Measurements from ENCODE around the gene ANKRD66.
"Not testable (repeated sequence)": the region's sequence is repeated elsewhere in the genome, so short reads cannot be mapped to it uniquely, and the experiment has no call there.

ANKRD66 gene

DNA sequence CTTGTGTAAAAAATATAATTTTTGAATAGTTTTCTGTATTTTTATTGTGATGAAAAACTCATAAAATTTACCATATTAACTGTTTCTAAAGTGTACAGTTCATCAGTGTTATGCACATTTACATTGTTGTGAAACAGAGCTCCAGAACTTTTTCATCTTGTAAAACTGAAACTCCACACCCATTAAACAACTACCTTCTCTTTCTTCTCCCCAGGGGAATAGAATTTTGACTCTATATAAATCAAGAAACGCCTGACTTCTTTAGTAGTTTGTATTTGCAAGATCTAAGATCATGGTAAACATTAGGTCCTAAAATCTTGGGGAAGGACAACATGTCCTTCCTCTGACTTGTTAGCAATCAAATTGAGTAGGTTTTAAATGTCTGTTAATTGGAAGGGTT is 9.1 kb downstream of the ANKRD66 start:
- no peak for DNase-seq (ENCODE audit: low read depth in 3 of 3)

DNA sequence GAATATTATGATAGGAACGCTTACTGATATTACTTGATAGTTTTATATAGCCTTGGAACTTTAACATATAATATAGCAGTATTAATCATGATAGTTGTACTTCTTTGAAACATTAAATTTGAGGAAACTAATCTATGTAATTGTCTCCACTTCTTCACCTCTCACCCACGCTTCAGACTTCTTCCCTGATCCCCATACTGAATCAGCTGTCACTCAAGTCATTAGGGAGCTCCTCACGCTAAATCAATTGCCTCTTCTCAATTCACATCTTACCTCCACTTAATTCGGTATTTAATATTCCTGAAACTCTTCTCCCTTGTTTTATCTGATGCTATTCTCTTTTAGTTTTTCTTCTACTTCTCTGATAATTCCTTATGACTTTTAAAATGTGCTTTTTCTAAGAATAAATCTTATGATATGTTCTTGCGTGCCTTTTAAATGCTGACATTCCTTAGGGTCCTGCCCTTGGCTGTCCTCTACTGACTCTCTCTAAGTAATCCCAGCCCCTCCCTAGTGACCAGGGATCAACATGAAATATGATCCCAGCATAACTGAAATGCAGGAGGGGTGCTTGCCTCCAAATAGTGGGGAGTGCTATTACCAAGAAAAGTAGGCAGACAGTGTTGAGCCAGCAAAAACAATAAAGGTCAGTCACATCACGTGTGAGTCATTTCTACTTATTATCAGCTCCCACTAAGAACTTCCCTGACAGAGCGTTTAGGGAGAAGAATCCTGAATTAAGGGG is 9.9 kb downstream of the ANKRD66 start:
- DNase-seq (ENCODE audit: low read depth in 3 of 3): no peak

DNA sequence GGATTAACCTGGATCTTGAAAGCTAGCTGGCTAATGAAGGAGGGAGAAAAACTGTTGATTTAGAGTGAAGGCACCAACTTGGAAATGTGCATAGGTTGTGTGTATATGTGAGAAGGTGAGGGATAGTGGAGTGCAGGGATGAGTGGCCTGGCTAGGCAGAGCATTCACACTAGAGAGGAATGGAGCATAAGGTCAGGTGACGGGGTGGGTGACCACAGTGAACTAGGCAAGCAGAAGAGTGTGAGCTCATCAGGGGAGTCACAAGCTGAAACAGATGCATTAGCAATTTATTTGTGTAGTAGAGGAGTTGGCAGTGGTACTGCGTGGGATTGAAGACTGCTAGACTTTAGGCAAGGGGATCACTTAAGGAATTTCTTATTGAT is 10.5 kb downstream of the ANKRD66 start:
- DNase-seq (ENCODE audit: low read depth in 3 of 3): no peak

DNA sequence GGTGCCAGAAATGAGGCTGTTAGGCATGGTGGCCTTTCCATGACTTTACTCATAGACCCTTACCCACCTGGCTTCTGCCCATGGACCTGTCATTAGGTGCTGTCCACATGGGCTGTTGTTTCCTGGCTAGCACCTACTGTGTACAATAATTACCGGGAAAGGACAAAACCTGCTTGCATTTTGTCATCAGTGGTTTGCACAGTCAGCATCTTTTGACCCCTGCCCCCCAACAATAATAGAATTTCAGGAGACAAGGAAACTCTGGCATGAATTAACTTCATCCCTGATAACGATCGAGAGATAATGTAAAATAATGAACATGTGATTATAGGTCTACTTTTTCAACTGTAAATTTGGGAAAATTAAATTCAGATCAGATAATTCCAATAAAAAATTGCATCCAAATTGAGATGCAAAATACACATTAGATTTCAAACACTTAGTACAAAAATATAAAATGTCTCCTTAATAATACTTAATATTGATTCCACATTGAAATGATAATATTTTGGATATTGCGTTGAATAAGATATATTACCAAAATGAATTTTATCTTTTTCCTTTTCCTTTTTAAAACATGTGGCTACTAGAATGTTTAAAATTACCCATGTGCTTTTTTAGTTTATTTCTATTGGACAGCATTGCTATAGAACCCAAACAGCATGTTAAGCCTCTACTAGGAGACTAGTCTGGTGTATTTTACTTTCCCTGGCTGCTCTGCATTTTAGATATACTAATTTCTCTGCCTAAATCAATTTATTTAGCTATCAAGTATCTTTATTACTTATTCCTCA is 12.4 kb downstream of the ANKRD66 start:
- DNase-seq (ENCODE audit: low read depth in 3 of 3): no peak

DNA sequence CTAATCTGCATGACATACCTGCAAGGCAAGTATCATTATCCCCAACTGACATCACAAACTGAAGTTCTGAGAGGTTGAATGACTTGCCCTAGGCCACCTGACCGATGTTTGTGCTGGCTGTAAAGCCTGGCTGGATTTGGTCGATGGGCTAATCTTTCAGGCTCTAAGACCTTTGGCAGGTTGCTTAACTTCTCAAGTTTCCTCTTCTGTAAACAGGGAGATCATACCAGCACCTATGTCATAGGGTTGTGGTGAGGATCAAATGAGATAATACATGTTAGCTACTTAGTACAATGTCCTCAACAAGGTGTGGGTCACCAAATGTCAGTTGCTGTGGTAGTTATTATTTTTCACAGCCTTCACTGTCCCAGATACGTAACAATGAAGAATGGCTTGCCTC is 14.2 kb downstream of the ANKRD66 start:
- no peak for DNase-seq (ENCODE audit: low read depth in 3 of 3)

DNA sequence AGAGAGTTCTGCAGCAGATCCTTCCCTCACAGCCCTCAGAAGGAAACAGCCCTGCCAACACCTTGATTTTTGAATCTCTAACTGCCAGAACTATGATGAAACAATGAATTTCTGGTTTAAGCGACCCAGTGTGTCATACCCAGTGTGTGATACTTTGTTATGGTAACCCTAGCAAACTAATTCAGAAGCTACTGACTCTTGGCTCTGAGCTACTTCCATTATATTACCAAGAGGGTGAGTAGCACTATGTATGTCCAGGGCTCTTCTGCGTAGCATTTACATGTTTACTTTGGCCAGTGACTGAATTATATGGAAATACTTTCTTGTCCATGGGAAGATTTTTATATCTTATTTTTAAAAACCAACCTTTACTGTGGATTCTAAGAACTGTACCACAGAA is 16.7 kb downstream of the ANKRD66 start:
- DNase-seq (ENCODE audit: low read depth in 3 of 3): no peak

DNA sequence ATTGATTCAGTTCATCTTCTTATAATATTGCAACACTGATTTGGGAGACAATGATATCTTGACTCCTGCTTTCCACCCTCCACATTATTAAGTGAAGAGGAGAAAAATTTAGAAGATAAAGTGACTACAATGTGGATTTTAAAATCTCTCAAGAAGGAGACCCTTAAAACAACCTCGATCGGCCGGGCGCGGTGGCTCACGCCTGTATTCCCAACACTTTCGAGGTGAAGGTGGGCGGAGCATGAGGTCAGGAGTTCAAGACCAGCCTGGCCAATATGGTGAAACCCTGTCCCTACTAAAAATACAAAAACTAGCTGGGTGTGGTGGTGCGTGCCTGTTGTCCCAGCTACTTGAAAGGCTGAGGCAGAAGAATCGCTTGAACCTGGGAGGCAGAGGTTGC is 17.5 kb downstream of the ANKRD66 start:
- not testable (repeated sequence) for DNase-seq (ENCODE audit: low read depth in 3 of 3)

DNA sequence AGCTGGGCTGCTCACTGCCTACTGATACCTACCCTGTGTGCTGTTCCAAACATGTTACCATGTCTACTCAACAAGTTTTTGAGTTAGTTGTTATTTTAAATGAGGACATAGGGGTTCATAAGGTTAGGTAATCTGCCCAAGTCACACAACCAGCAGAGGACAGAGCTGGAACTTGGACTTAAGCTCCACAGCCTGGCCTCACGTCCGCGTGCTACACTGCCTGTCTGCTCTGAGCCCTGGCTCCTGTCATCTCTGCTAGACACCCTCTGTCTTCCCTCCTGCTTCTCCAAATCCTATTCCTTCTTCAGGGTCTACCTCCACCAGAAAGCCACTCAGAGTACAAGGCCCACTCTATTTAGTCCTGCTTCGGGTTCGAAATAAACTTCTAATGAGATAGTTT is 18.2 kb downstream of the ANKRD66 start:
- DNase-seq (ENCODE audit: low read depth in 3 of 3): no peak

DNA sequence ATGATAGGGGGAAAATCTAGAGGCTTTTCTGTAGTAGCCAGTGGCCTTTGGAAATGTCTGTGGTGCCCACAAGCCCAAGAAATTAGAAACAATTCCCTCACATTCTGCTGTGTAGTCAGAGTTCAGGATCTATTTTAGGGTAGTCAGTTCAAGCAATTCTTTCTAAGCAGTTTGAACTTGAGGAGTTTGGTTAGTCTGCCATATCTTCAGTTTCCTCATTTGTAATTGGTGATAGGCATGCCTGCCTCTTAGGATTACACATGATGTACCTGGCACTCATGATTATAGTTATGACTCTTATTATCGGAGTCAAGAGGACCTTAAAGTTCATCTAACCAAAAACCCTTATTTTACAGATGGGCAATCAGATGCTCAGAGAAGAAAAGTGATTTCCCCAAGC is 25.3 kb downstream of the ANKRD66 start:
- no peak for DNase-seq (ENCODE audit: low read depth in 3 of 3)

DNA sequence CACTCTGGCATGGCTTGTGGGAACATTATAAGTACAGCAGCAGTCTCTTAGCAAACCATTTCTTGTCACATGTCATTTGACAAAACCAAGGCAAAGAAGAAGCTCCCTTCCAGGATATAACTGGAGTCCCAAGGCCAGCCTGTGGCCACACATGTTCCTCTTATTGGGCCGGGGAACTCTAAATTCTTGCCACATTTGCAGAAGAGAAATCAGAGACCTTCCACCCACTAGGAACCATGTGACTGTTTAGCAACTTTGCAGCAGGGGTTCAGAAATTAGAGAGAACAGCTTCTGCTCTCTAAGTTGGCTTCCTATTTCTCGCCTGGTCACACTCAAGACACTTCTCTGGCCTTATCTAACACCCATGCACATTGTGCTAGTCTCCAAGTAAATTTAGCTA is 26.0 kb downstream of the ANKRD66 start:
- no peak for DNase-seq (ENCODE audit: low read depth in 3 of 3)

DNA sequence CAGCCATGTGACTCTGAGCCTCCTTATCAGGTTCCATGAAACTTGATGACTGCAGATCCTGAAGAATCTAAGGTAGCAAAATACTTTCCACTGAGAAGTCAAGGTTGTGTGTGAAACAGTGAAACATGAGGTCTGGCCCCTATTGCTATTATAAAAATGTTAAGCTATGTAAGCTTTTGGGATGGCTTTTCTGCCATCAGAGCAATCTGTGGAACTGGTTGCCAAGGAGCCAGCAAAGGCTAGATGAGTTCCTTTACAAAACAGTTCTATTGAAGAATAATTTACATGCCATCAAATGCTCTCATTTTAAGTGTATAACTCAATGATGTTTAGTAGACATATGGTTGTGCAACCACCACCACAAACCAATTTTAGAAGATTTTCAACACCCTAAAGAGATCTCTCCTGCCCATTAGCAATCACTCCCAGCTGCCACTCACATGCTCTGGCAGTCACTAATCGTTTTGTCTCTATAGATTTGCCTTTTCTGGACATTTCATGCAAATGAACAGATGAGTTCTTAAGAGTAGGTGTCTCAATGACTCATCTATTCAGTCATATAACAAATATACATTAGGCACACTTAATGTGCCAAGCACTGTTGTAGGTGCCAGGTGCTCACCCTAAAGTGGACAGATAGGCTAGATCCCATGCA is 26.6 kb downstream of the ANKRD66 start:
- DNase-seq (ENCODE audit: low read depth in 3 of 3): no peak

DNA sequence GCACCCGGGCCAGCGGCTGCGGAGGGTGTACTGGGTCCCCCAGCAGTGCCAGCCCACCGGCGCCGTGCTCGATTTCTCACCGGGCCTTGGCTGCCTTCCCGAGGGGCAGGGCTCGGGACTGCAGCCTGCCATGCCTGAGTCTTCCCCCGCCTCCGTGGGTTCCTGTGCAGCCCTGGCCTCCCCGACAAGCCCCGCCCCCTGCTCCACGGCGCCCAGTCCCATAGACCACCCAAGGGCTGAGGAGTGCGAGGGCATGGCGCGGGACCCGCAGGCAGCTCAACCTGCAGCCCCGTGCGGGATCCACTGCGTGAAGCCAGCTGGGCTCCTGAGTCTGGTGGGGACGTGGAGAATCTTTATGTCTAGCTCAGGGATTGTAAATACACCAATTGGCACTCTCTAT is 28.0 kb downstream of the ANKRD66 start:
- DNase-seq (ENCODE audit: low read depth in 3 of 3): not testable (repeated sequence)

DNA sequence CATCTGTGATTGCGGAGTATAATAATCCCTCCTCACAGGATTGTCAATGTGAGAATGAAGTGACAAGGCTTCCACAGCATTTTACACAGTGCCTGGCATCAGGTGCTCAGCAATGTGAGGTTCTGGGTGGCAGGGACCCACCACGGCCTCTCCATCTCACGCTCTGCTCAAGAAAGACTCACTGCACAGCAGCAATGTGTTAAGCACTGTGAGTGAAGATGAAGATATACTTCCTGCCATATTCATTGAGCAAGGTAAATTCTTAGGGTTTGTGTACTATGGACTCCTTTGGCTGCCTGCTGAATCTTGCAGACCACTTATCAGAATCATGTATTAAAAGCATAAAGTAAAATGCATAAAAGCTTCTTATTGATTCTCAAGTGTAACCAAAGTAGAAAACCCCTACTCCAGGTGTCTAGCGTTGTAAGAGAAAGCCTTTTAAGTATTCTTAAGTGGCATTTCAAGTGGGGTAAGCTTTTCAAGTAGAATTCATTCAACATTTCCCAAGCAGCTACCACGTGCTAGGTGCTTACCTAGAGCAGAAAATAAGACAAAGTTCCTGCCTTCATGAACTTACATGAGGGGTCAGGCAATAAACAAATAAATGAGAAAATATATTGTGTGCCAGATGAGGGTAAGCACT is 29.5 kb downstream of the ANKRD66 start:
- DNase-seq (ENCODE audit: low read depth in 3 of 3): no peak

DNA sequence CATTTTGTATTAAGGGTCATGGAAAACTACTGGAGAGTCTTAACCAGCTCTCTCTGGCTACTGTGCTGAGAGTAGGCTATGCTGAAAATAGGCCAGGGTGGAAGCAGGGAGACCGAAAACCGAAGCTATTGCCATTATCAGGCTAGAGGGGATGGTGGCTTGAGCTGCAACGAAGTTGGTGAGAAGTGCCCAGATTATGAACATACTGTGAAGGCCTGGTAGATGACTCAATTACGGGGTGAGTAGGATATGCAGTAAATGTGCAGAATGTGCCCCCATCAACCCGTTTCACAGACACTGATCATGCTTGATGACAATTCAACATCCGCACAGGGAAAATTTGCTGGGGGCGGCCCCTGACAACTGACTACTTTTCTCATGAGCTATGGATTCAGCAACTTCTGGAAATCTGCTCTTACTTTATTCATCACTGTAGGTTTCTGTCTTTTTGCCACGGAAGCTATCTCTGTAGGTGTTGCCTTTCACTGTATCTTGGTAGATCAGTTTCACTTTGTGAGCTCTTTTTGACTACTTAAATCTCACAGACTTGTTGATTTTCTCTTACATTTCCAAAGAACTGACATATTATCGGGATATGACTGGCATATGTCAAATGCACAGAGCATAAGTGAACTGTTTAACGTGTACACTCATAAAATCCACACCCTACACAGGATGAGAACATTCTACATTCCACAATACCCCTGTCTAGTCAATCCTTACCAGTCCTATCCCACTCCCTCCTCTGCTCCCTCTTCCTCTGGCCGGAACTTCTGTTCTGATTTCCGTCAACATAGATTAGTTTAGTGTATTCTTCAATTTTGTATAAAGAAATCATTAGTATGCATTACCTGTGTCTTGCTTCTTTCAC is 31.0 kb downstream of the ANKRD66 start:
- no peak for DNase-seq (ENCODE audit: low read depth in 3 of 3)

DNA sequence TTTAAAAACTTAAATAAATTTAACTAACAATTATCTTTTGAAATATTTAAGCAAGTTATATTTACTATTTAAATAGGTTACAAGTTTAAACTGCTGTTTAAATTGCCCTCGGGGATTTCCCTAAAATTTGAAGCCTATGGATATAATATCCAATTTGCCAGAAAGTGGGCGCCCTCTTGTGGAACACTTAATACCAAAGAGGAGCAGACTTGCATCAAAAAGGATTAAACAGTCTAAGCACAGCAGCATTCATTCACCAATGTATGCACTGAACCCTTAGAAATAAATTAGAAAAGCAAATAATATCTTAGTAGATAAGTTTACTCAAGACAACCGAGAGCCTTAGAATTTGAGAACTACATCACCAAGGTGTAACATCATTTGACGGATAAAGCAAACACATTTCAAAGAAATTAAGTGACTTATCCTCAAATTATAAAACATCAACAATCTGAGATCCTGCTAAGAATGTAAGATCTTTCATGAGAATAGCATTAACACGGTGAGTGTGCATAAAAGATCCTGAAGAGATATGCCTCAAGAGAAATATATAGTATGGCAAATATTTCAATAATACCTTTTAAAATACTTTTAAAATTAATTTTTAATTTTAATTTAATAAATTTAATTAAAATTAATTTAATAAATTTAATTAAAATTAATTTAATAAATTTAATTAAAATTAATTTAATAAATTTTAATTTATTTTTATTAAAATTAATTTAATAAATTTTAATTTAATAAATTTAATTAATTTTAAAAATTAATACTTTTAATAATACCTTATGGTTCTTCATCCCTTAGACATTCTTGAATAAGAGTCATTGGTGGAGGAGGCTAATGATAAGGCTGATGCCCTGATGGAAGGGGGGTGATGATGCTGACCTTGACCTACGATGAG is 35.0 kb downstream of the ANKRD66 start:
- peak in 1 of 3 experiments; percentile 3 for DNase-seq (ENCODE audit: low read depth in 3 of 3)

DNA sequence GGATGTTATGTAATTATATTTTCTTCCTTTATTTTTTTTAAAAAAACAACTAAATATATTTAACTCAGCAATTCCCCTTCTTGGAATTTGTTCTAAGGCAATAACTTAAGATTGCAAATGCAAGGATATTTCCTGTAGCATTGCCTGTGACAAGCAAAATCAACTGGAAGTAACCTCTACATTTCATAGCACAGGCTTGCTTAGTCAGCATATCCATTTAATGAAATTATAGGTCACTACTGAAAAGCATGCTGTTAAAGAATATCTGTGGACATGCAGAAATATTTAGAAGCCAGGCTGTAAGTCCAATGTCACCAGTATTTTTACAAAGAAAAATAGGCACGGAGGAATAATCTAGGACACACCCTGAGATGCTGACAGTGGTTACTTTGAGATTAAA is 37.8 kb downstream of the ANKRD66 start:
- no peak for DNase-seq (ENCODE audit: low read depth in 3 of 3)

DNA sequence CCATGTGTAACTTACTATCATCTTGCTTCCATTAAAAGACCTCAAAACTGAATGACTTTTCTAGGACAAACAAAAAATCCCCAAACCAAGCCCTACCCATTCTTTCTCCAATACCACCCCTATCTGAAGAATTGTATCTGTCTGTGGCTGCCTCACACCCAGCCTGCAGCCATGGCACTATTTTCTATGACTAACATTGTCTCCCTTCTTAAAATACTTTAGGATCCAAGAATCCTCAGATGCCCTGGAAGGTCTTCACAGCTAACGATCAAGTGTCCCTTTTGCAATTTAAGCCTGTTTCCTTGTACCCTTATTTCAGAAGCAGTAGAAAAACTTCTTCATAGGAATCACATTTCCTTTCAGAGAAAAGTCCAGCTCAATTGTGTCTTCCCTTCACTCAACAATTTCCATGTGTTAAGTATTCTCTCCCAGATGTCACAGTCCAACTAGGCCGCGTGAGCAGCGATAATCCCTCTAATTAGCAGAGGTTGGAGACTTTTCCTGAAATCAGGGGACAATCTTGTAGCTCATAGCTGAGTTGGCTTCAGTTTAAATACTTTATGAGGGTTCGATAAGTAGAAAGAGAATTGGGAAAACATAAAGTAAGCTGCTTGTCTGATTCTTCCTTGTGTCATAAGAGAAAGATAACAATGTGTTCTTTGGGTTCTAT is 41.3 kb downstream of the ANKRD66 start:
- DNase-seq (ENCODE audit: low read depth in 3 of 3): no peak

DNA sequence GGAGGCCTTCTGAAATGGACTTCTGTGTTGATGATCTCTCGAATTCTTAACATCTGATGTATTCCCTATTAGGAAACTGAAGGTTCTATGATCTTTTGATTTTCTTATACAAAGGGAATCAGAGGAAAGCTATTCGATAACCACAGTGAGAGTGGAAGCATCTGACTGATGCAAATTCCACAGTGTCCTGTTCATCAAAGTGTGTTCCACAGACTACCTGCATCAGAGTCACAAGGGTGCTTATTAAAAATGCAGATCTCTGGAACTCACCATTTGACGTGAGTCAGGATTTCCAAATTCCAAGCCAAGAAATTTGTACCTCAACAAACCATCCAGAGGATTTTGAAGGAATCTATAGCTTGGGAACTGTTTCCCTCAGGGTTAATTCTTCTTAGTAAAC is 42.1 kb downstream of the ANKRD66 start:
- no peak for DNase-seq (ENCODE audit: low read depth in 3 of 3)

DNA sequence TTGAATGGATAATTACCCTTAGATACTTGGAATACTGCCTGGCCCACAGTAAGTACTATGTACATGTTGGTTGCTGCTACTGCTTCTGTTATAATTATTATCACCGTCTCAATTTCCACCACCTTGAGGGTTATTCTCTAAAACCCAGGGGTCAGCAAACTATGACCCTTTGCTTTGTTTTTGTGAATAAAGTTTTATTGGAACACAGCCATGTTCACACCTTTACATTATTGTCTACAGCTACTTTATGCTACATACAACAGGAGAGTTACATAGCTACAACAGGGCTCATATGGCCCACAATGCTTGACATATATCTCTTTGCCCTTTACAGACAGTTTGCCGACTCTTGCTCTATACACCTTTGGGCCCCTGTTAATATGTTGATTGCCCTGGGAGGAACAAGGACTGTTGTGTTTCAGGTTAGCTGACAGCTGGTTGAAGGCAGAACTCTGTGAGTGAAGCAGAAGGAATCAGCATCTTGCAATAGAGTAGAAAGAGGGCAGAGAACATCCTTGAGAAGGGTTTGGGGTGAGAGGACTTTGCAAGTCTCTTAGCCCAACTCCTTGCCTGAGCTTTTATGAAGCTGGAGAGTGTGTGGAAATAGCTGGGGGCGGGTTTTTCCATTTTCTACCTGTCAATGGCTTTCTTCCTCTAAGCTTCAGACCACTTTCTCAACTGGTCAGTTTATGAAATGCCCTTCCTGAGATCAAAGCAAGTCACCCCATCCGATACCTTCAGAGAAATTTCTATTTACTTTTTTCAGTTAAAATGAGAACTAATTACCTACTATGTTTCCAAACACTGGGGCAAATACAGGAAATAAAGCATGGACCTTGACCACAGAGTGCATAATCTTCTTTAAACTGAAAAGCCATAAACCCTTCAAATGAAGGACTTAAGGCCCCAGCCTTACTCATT is 43.0 kb downstream of the ANKRD66 start:
- DNase-seq (ENCODE audit: low read depth in 3 of 3): no peak
